ENCODE measurements around the gene SEPHS1.

DNA sequence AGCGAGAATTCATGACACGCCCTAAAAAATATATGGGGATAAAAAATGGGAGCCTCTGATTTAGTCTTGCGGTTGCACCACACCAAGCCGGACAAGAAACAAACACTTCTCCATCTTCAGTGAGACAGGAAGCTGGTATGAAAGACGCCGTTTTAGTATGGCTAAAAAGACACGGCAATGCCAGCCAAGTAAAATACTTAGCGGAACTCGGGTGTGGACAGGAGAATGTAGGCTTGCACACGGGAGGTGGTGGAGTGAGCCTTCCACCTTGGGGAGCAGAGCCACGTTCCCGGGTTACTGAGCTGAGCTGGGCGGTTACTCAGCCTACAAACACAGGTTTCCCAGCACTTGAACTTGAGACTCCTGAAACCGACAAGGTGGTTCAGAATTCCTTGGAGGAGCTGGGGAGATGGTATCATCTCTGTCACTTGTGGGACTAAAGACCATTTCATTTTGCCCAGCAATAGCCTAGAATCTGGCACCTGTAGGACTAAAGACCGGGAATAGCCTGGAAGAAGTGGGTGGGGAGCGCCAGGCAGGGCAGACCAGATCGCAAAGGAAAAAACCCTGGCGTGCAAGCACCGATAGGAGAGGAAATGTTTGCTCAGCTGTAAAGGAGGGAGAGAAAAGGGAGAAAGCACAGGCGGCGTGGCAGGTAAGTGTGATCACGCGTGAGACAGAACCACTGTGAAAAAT is 34.8 kb upstream of the SEPHS1 start:
- TF ChIP-seq POLR2AphosphoS5 (IDR thresholded peaks at IDR 0.05; ENCODE audit: low read depth, low read length): no peak
- no peak for TF ChIP-seq RFX5 (IDR thresholded peaks at IDR 0.05; ENCODE audit: low read length)
- TF ChIP-seq, protein P1, sequence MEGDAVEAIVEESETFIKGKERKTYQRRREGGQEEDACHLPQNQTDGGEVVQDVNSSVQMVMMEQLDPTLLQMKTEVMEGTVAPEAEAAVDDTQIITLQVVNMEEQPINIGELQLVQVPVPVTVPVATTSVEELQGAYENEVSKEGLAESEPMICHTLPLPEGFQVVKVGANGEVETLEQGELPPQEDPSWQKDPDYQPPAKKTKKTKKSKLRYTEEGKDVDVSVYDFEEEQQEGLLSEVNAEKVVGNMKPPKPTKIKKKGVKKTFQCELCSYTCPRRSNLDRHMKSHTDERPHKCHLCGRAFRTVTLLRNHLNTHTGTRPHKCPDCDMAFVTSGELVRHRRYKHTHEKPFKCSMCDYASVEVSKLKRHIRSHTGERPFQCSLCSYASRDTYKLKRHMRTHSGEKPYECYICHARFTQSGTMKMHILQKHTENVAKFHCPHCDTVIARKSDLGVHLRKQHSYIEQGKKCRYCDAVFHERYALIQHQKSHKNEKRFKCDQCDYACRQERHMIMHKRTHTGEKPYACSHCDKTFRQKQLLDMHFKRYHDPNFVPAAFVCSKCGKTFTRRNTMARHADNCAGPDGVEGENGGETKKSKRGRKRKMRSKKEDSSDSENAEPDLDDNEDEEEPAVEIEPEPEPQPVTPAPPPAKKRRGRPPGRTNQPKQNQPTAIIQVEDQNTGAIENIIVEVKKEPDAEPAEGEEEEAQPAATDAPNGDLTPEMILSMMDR (IDR thresholded peaks at IDR 0.05): no peak
- TF ChIP-seq EZH2phosphoT487 (IDR thresholded peaks at IDR 0.05; ENCODE audit: borderline replicate concordance, low read depth): no peak
- TF ChIP-seq, protein P2, sequence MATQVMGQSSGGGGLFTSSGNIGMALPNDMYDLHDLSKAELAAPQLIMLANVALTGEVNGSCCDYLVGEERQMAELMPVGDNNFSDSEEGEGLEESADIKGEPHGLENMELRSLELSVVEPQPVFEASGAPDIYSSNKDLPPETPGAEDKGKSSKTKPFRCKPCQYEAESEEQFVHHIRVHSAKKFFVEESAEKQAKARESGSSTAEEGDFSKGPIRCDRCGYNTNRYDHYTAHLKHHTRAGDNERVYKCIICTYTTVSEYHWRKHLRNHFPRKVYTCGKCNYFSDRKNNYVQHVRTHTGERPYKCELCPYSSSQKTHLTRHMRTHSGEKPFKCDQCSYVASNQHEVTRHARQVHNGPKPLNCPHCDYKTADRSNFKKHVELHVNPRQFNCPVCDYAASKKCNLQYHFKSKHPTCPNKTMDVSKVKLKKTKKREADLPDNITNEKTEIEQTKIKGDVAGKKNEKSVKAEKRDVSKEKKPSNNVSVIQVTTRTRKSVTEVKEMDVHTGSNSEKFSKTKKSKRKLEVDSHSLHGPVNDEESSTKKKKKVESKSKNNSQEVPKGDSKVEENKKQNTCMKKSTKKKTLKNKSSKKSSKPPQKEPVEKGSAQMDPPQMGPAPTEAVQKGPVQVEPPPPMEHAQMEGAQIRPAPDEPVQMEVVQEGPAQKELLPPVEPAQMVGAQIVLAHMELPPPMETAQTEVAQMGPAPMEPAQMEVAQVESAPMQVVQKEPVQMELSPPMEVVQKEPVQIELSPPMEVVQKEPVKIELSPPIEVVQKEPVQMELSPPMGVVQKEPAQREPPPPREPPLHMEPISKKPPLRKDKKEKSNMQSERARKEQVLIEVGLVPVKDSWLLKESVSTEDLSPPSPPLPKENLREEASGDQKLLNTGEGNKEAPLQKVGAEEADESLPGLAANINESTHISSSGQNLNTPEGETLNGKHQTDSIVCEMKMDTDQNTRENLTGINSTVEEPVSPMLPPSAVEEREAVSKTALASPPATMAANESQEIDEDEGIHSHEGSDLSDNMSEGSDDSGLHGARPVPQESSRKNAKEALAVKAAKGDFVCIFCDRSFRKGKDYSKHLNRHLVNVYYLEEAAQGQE (IDR thresholded peaks at IDR 0.05; ENCODE audit: low read depth, low read length): no peak
- TF ChIP-seq SIN3A (IDR thresholded peaks at IDR 0.05; ENCODE audit: borderline replicate concordance, low read depth, low read length): no peak
- TF ChIP-seq, protein P3, sequence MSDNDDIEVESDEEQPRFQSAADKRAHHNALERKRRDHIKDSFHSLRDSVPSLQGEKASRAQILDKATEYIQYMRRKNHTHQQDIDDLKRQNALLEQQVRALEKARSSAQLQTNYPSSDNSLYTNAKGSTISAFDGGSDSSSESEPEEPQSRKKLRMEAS (IDR thresholded peaks at IDR 0.05; ENCODE audit: low read depth): no peak
- no peak for TF ChIP-seq GABPA (IDR thresholded peaks at IDR 0.05; ENCODE audit: low read depth)

Data from SK-N-SH (cell line).